HG03469 (cell line): Measurements from ENCODE around the gene KDM5C.
A peak's percentile ranks its signal among the peaks of the same experiment; 100 is the strongest.
"Not testable (repeated sequence)": the region's sequence is repeated elsewhere in the genome, so short reads cannot be mapped to it uniquely, and the experiment has no call there.

Experiments used
- ATAC-seq: cut with Tn5 transposase; IDR thresholded peaks from one replicate; pipeline ENCODE4 v1.9.1; 2021; ENCODE audit warnings: mild to moderate bottlenecking, moderate library complexity, moderate number of reproducible peaks; ENCODE audit not compliant: unreplicated experiment

The KDM5C gene

GRCh38 chrX:53194308-53194707 lies 30.7 kb downstream of the KDM5C start:
- ATAC-seq, result no peak

- no peak for ATAC-seq
Observed at GRCh38 chrX:53193093-53193492, 31.9 kb downstream of the KDM5C start.

- ATAC-seq, result no peak
Observed at GRCh38 chrX:53190363-53190960, 34.5 kb downstream of the KDM5C start.

- peak; percentile 56 for ATAC-seq
Observed at GRCh38 chrX:53188763-53189162, 36.2 kb downstream of the KDM5C start.

- no peak for ATAC-seq
Observed at GRCh38 chrX:53186351-53186750, 38.7 kb downstream of the KDM5C start.

- no peak for ATAC-seq
Observed at GRCh38 chrX:53184836-53185235, 40.2 kb downstream of the KDM5C start.

GRCh38 chrX:53171356-53171755 lies 53.7 kb downstream of the KDM5C start:
- no peak for ATAC-seq

GRCh38 chrX:53166103-53166502 lies 58.9 kb downstream of the KDM5C start:
- no peak for ATAC-seq

GRCh38 chrX:53164566-53164965 lies 60.4 kb downstream of the KDM5C start:
- not testable (repeated sequence) for ATAC-seq

GRCh38 chrX:53163436-53163835 lies 61.6 kb downstream of the KDM5C start:
- ATAC-seq, result no peak

- no peak for ATAC-seq
Observed at GRCh38 chrX:53160297-53160983, 64.6 kb downstream of the KDM5C start.

GRCh38 chrX:53159184-53159583 lies 65.8 kb downstream of the KDM5C start:
- ATAC-seq, result no peak

GRCh38 chrX:53156207-53156596 lies 68.8 kb downstream of the KDM5C start:
- ATAC-seq, result no peak

- ATAC-seq, result no peak
Observed at GRCh38 chrX:53155512-53156206, 69.3 kb downstream of the KDM5C start.

- ATAC-seq, result no peak
Observed at GRCh38 chrX:53153581-53153980, 71.4 kb downstream of the KDM5C start.
